ENCODE measurements around the gene RIPK4.

RIPK4 gene

GRCh38 chr21:41744028-41744930, 22.6 kb downstream of the RIPK4 start:
- no peak overlapping the region for H3K4me3 ChIP-seq (ENCODE audit: low read depth, low read length)
- TF ChIP-seq CTCF (IDR thresholded peaks at IDR 0.05; ENCODE audit: insufficient read depth, low read depth, low read length, missing control alignments) = no peak
- DNase-seq (ENCODE audit: low read depth) = no peak

GRCh38 chr21:41743321-41744027, 23.4 kb downstream of the RIPK4 start:
- no peak for TF ChIP-seq CTCF (IDR thresholded peaks at IDR 0.05; ENCODE audit: insufficient read depth, low read depth, low read length, missing control alignments)
- DNase-seq (ENCODE audit: low read depth) = no peak
- no peak overlapping the region for H3K4me3 ChIP-seq (ENCODE audit: low read depth, low read length)

GRCh38 chr21:41742073-41742875, 24.6 kb downstream of the RIPK4 start:
- no peak for TF ChIP-seq CTCF (IDR thresholded peaks at IDR 0.05; ENCODE audit: insufficient read depth, low read depth, low read length, missing control alignments)
- no peak overlapping the region for H3K4me3 ChIP-seq (ENCODE audit: low read depth, low read length)
- DNase-seq (ENCODE audit: low read depth) = no peak

- TF ChIP-seq CTCF (IDR thresholded peaks at IDR 0.05; ENCODE audit: insufficient read depth, low read depth, low read length, missing control alignments) = no peak
- DNase-seq (ENCODE audit: low read depth) = no peak
- H3K4me3 ChIP-seq (ENCODE audit: low read depth, low read length) = no peak overlapping the region
These were observed 25.4 kb downstream of the RIPK4 start for GRCh38 chr21:41741253-41742072.

GRCh38 chr21:41740604-41741252, 26.1 kb downstream of the RIPK4 start:
- DNase-seq (ENCODE audit: low read depth) = no peak
- TF ChIP-seq CTCF (IDR thresholded peaks at IDR 0.05; ENCODE audit: insufficient read depth, low read depth, low read length, missing control alignments) = no peak

More at GRCh38 chr21:41740604-41741252, 26.1 kb downstream of the RIPK4 start:
- no peak overlapping the region for H3K4me3 ChIP-seq (ENCODE audit: low read depth, low read length)

Data from GM12865 (cell line).